K562 (cell line): Measurements from ENCODE around the gene ENO2. TPM values are rescaled to one million over a fixed set of nuclear protein-coding genes. Genes with fewer than 3 reads are reported as not detected.
A peak's percentile ranks its signal among the peaks of the same experiment; 100 is the strongest.

Source experiments
- ATAC-seq: fragments of 200-7000 bp; cut with Tn5 transposase; 3 replicates; pipeline ENCODE4 v1.9.1; 2020; ENCODE audit warnings: moderate library complexity
- BruUV-seq: library from RNA; stranded (reverse); fragments of 400-500 nt; replicated peaks from 2 replicates; lab custom pipeline; 2021; lab: Mats Ljungman, UMichigan
- CTCF ChIA-PET: fragments of 300-600 bp; formaldehyde crosslinking; extraction: SDS; loops from one replicate; lab custom pipeline; 2021; ENCODE audit warnings: low intra/inter-chr PET ratio; lab: Yijun Ruan, JAX
- POLR2A ChIA-PET: fragments of 300-600, 350-650 bp; sonication (Branson Sonifier 250); formaldehyde crosslinking; extraction: SDS; loops from one replicate; lab custom pipeline; 2021; ENCODE audit warnings: antibody characterized with exemption, inconsistent platforms; lab: Yijun Ruan, JAX
- DNase-seq, 4 experiments: peaks; one replicate each; pipeline versions ENCODE4 v3.0.0 to v3.0.0-alpha.2; 2011 to 2018; ENCODE audit warnings: low spot score in 3 of 4, mixed read lengths in 3 of 4; ENCODE audit errors: extremely low read depth in 1 of 4
- FAIRE-seq: peaks from 2 replicates; lab custom pipeline; 2011; peaks lifted over from hg19 to GRCh38; lab: Jason Lieb, UNC
- H2AFZ ChIP-seq: 2 replicates; pipeline ENCODE4 v1.6.0; 2011; ENCODE audit warnings: low read depth, low read length, control low read depth, inconsistent platforms
- H3K27ac ChIP-seq: fragments of 200-600 bp; 3 replicates; pipeline ENCODE4 v1.8.0; 2011; ENCODE audit warnings: low read depth, mild to moderate bottlenecking, control low read depth, inconsistent platforms, low read length, moderate library complexity, mixed read lengths; ENCODE audit errors: extremely low read depth
- H3K27me3 ChIP-seq, 2 experiments: fragments of 300-600 bp in 1 of 2; 2 replicates in 1 of 2; 3 replicates in 1 of 2; pipeline versions ENCODE4 v1.6.0 to v1.8.0; 2011; ENCODE audit warnings: inconsistent platforms in 2 of 2, low read length in 2 of 2, mild to moderate bottlenecking in 1 of 2, mixed read lengths in 1 of 2, moderate library complexity in 1 of 2; ENCODE audit not compliant: control insufficient read depth in 2 of 2, insufficient read depth in 2 of 2
- H3K36me3 ChIP-seq: fragments of 300-600 bp; 3 replicates; pipeline ENCODE4 v1.8.0; 2011; ENCODE audit warnings: mild to moderate bottlenecking, low read length, inconsistent platforms; ENCODE audit not compliant: control insufficient read depth, insufficient read depth
- H3K4me1 ChIP-seq, 2 experiments: fragments of 200-600 bp in 1 of 2; replicated peaks in 1 of 2; 2 replicates in 1 of 2; 3 replicates in 1 of 2; pipeline versions ENCODE4 v1.5.1 to v1.8.0; 2011; ENCODE audit warnings: inconsistent platforms in 2 of 2, low read length in 2 of 2, mild to moderate bottlenecking in 1 of 2, mixed read lengths in 1 of 2, moderate library complexity in 1 of 2; ENCODE audit not compliant: control insufficient read depth in 2 of 2, insufficient read depth in 2 of 2
- H3K4me2 ChIP-seq: 2 replicates; pipeline ENCODE4 v1.6.1; 2011; ENCODE audit warnings: low read length, control low read depth, inconsistent platforms, mixed read lengths; ENCODE audit not compliant: insufficient read depth
- H3K4me3 ChIP-seq: fragments of 200-600 bp; sonication (generic), shearing (Covaris generic); 2 replicates; pipeline ENCODE4 v1.5.1; 2016; ENCODE audit warnings: control low read depth, inconsistent platforms
- H3K79me2 ChIP-seq: fragments of 200-600 bp; 3 replicates; pipeline ENCODE4 v1.8.0; 2011; ENCODE audit warnings: low read length, inconsistent platforms; ENCODE audit not compliant: control insufficient read depth, insufficient read depth
- H3K9ac ChIP-seq, 2 experiments: 2 replicates each; pipeline versions ENCODE4 v1.6.0 to v1.6.1; 2011; ENCODE audit warnings: low read depth in 2 of 2, low read length in 2 of 2, control low read depth in 1 of 2, inconsistent platforms in 1 of 2, mild to moderate bottlenecking in 1 of 2, mixed read lengths in 1 of 2; ENCODE audit not compliant: insufficient read depth in 1 of 2
- H3K9me1 ChIP-seq: one replicate; pipeline ENCODE4 v1.6.0; 2011; ENCODE audit warnings: inconsistent platforms, mild to moderate bottlenecking, low read length, moderate library complexity; ENCODE audit not compliant: control insufficient read depth, insufficient read depth
- H3K9me3 ChIP-seq: replicated peaks from 2 replicates; pipeline ENCODE4 v1.5.1; 2011; ENCODE audit warnings: low read depth, low read length, inconsistent platforms; ENCODE audit not compliant: control insufficient read depth, insufficient read depth
- H4K20me1 ChIP-seq: replicated peaks from 2 replicates; pipeline ENCODE4 v1.6.1; 2011; ENCODE audit warnings: low read length, inconsistent platforms, mixed read lengths; ENCODE audit not compliant: control insufficient read depth, insufficient read depth
- ARID1B ChIP-seq: fragments of 450-650 bp; IDR thresholded peaks from 2 replicates; pipeline ENCODE4 v1.6.1; 2016; ENCODE audit warnings: antibody characterized with exemption, mild to moderate bottlenecking, inconsistent platforms
- CBFA2T3 ChIP-seq: fragments of 450-650 bp; IDR thresholded peaks from 2 replicates; pipeline ENCODE4 v1.6.1; 2017
- CREM ChIP-seq: IDR thresholded peaks from 2 replicates; pipeline ENCODE4 v1.6.1; 2014; ENCODE audit warnings: antibody characterized with exemption, low read depth
- CTBP1 ChIP-seq: fragments of 450-650 bp; IDR thresholded peaks from 2 replicates; pipeline ENCODE4 v1.6.1; 2016; ENCODE audit warnings: borderline replicate concordance
- DPF2 ChIP-seq: fragments of 450-650 bp; IDR thresholded peaks from 2 replicates; pipeline ENCODE4 v1.6.1; 2016
- HMBOX1 ChIP-seq: sonication (generic); IDR thresholded peaks from 2 replicates; pipeline ENCODE4 v1.6.1; 2016
- NCOR1 ChIP-seq: fragments of 450-650 bp; IDR thresholded peaks from 2 replicates; pipeline ENCODE4 v1.6.1; 2016; ENCODE audit warnings: mild to moderate bottlenecking, moderate library complexity
- PCBP2 ChIP-seq: fragments of 200-400 bp; formaldehyde crosslinking; IDR thresholded peaks from 2 replicates; pipeline ENCODE4 v1.6.1; 2018; ENCODE audit warnings: low read length, low read depth, mild to moderate bottlenecking, moderate library complexity; ENCODE audit not compliant: poor library complexity, severe bottlenecking
- RBFOX2 ChIP-seq: fragments of 200-400 bp; formaldehyde crosslinking; IDR thresholded peaks from 2 replicates; pipeline ENCODE4 v1.6.1; 2017; ENCODE audit warnings: low read depth, mild to moderate bottlenecking, low read length, moderate library complexity
- RCOR1 ChIP-seq, 2 experiments: IDR thresholded peaks; 2 replicates each; pipeline ENCODE4 v1.6.1; 2012; ENCODE audit warnings: low read depth in 2 of 2, low read length in 2 of 2, borderline replicate concordance in 1 of 2, improper control_type of control experiment in 1 of 2
- SMARCA4 ChIP-seq: fragments of 450-650 bp; IDR thresholded peaks from 2 replicates; pipeline ENCODE4 v1.6.1; 2016
- STAT5A ChIP-seq: IDR thresholded peaks from 2 replicates; pipeline ENCODE4 v1.6.1; 2012; ENCODE audit warnings: low read length, inconsistent platforms, borderline replicate concordance
- TAL1 ChIP-seq: fragments of 450-650 bp; IDR thresholded peaks from 2 replicates; pipeline ENCODE4 v1.6.1; 2016; ENCODE audit warnings: mild to moderate bottlenecking
- ZNF124 ChIP-seq: sonication (generic); formaldehyde crosslinking; IDR thresholded peaks from 2 replicates; pipeline ENCODE4 v1.8.1; 2022; ENCODE audit warnings: missing genetic modification reagents
- ZNF282 ChIP-seq: sonication (generic); formaldehyde crosslinking; IDR thresholded peaks from 2 replicates; pipeline ENCODE4 v1.8.1; 2023; ENCODE audit warnings: missing genetic modification reagents
- ZNF707 ChIP-seq: fragments of 250-450 bp; sonication (Bioruptor Pico); conservative IDR thresholded peaks from 2 replicates; pipeline ENCODE4 v1.8.0; 2022; ENCODE audit warnings: inconsistent platforms, mild to moderate bottlenecking, moderate library complexity
- WGBS: fragments of 100-300 bp; shearing (Covaris generic); methylation state at CpG from one replicate; pipeline ENCODE4 v1.1.6; 2016; ENCODE audit warnings: low coverage, mixed read lengths; ENCODE audit not compliant: insufficient coverage; ENCODE audit errors: missing lambda C conversion rate; 5-methylcytosine and 5-hydroxymethylcytosine counted together
- in situ Hi-C: fragments of 300-500 bp; cut with MboI; formaldehyde crosslinking; loops from 4 replicates; pipeline ENCODE4 v1.15.0; 2018; ENCODE audit warnings: inconsistent platforms, mixed read lengths
- intact Hi-C: fragments of 100-400 bp; cut with micrococcal nuclease; formaldehyde crosslinking; loops from 2 replicates; pipeline ENCODE4 v1.14.2; 2022
- polyA plus RNA-seq, 8 experiments: library from polyadenylated mRNA; depleted of rRNA in 4 of 8; stranded (reverse) in 5 of 8; unstranded in 3 of 8; fragments of >200 nt; fragmentation: Nextera tagmentation in 2 of 8; fragmentation: Illumina TruSeq in 1 of 8; extraction: Ambion mirVana in 2 of 8; extraction: Trizol in 1 of 8; gene quantifications; 2 replicates each; pipeline versions ENCODE4 v1.2.1 to v1.2.3, GENCODE V29; 2011 to 2014; ENCODE audit warnings: inconsistent platforms in 1 of 8, missing spikeins in 1 of 8
- total RNA-seq, 7 experiments: library from RNA; depleted of rRNA in 6 of 7; stranded (reverse); fragments of >200 nt in 6 of 7; fragmentation: Illumina TruSeq in 2 of 7; extraction: Trizol in 2 of 7; gene quantifications; 2 replicates each; pipeline versions ENCODE4 v1.2.1 to v1.2.3, GENCODE V29; 2011 to 2021; ENCODE audit warnings: low replicate concordance in 1 of 7

The ENO2 gene
- total and polyA plus RNA-seq, 9 of the 15 experiments (the other 6 are each of a cell fraction or from before 2014, with no cell fraction given): 10.9 to 43.3 (median 21.0) TPM

GRCh38 chr12:6929466-6930452 is 15.4 kb downstream of the ENO2 start:
- ChIA-PET POLR2A (interaction anchor here (0.6 to 8.1 kb wide), 7 partner anchors 8 to 233 kb away, joined by 3 to 61 read pairs (median 4); partner anchors contain the start of genes C12orf57, CDCA3 and RNU7-1), CTCF (interaction anchor here (0.6 kb wide), 1 partner anchor 28 kb away, joined by 7 read pairs; no protein-coding TSS in a partner anchor)
- BruUV-seq: no TSS peak
- Histone ChIP-seq H3K9me1 (peaks cover 4% of the 10 kb centered on the region), H3K79me2 (peaks cover 55% of the 10 kb centered on the region), H3K9ac (peak overlapping the region; percentile 84 to 93; a peak in 3 of 4 replicates), H4K20me1 (no peaks in the 10 kb centered on the region), H3K36me3 (peaks cover 24% of the 10 kb centered on the region; the same call in 2 of the 3 replicates), H3K9me3 (no peaks in the 10 kb centered on the region), H3K4me2 (peak overlapping the region; percentile 87), H3K27ac (peak overlapping the region; percentile 63), H3K4me1 (peaks cover 42 to 45% of the 10 kb centered on the region in 2 experiments; a peak in 4 of 5 replicates), H2AFZ (no peak overlapping the region), H3K27me3 (no peaks in the 10 kb centered on the region), H3K4me3 (peak overlapping the region; percentile 76)
- intact Hi-C loops (loop anchor here (5.0 kb wide), 1 partner anchor 113 kb away; no protein-coding TSS in a partner anchor), in situ Hi-C loops (no loop called here)
- WGBS: 8% methylated on average over 7 of the region's 7 CpGs
- FAIRE-seq: peak; percentile 94
- ATAC-seq: peak; percentile 64
- DNase-seq: peak in 2 of 4 experiments; percentile 67 to 83
- TF ChIP-seq ARID1B (peak; percentile 72; the same call in 1 of the 2 replicates), SMARCA4 (peak; percentile 42; the same call in 1 of the 2 replicates), RCOR1 (IDR thresholded peaks at IDR 0.05; ENCODE audit: borderline replicate concordance in 1 of 2, low read depth in 2 of 2, low read length in 2 of 2) (peak in 1 of 2 experiments; percentile 80; a peak in 1 of 4 replicates), PCBP2 (no peak), CREM (0 out of 2 replicates have a peak, but pooled peaks have one; percentile 14), ZNF124 (CRISPR knock-in tag) (no peak), NCOR1 (peak; percentile 66), DPF2 (peak; percentile 67; the same call in 1 of the 2 replicates), ZNF707 (CRISPR knock-in tag) (no peak), ZNF282 (CRISPR knock-in tag) (no peak), HMBOX1 (peak; percentile 82), TAL1 (peak; percentile 33; the same call in 1 of the 2 replicates), STAT5A (peak; percentile 59), CTBP1 (peak; percentile 83; the same call in 1 of the 2 replicates), RBFOX2 (no peak), CBFA2T3 (peak; percentile 71)
